T-helper 1 cell treated with Interleukin-12 subunit alpha and Interleukin-12 subunit beta and Interleukin-4 antibody, amounts not matched to agents 30 ng/mL and 1 ng/mL, for 36 hours (primary cell): Measurements from ENCODE around the gene C9orf85. TPM values are rescaled to one million over a fixed set of nuclear protein-coding genes. Genes with fewer than 3 reads are reported as not detected.

Experiments used
- intact Hi-C: fragments of 100-400 bp; cut with micrococcal nuclease; formaldehyde crosslinking; loops from one replicate; pipeline ENCODE4 v1.15.1; 2024
- total RNA-seq: library from RNA; stranded (reverse); gene quantifications from 2 replicates; pipeline ENCODE4 v1.2.3, GENCODE V29; 2022

The C9orf85 gene
- 9.2 and 10.7 TPM in 2 replicates for total RNA-seq

DNA sequence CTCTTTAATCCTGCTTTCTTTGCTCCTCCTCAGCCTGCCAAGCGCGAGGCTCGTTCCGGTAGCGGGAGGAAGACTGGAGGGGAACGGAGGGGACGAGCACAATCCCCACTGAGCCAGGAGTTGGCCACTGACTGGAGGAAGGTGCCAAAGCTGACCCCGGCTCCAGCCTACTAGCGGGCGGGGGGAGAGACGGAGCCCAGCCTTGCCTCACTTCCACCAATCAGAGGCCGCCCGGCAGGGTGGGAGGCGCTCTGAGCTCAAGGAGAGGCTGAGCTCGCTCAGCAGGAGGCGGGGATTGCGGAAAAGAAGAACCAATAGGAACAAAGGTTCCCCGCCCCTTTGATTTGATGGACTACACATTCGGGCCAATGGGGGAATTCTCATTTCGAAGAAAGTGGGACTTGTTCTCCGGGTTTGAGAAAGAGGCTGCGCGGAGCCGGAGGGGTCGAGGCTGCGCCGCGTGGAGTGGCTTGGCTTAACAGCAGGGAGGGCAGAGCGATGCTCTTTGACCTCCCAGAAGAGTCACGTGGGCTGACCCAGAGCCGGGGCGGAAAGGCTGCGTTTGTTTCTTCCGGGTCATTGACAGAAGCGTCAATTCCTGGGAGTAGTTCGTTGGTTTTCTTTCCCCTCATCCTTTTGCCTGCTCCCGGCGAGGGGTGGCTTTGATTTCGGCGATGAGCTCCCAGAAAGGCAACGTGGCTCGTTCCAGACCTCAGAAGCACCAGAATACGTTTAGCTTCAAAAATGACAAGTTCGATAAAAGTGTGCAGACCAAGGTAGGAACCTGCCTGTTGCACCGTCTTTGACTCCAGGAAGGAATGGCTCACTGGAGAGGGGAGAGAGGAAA is at the start of gene C9orf85, which contains the start of gene ABHD17B:
TSS of gene C9orf85 (plus strand) at position 579 of the 847 bp plus-strand sequence. CDS start at position 675, 96 bp downstream.
TSS of gene ABHD17B (minus strand) at position 133 of the 847 bp plus-strand sequence. CDS start 36,113 bp downstream, outside the sequence.
- intact Hi-C loops, result loop anchor here (1.0 to 10.0 kb wide), 13 partner anchors 34 to 1656 kb away; partner anchors contain the start of genes SMC5, TMC1 and ZFAND5

GRCh38 chr9:71863631-71864030 is 47.8 kb upstream of the C9orf85 start:
- intact Hi-C loops, result loop anchor here (1.0 kb wide), 1 partner anchor 8 kb away; no protein-coding TSS in a partner anchor

DNA sequence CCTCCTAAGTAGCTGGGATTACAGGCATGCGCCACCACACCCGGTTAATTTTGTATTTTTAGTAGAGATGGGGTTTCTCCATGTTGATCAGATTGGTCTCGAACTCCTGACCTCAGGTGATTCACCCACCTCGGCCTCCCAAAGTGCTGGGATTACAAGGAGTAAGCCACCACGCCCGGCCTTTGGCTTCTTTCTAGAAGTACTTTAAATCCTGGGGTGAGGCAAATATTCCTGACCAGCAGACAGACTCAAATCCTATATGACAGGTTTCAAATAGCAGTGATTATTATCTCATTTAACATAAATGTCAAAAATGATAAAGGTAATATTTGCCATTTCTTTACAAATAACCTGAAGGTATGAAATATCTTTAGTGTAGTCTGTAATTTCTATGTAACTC is 36.1 kb upstream of the C9orf85 start:
- intact Hi-C loops, result no loop called here

DNA sequence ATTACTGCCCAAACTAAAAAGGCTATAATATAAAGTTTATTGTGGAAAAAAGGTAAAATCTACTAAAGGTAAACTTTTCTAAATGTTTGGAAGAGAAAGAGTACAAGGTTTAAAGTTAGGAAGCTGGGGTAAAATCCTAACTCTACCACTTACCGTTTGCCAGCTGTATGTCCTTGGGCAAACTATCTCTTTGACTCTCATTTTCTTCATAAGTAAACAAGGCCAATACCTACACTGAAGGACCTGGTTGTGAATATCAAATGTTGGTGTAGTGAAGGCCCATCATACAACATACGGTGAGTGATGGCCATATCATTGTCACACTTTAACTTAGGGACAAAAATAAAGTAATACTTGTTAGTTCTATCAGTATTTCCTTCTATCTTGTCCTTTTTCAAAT is 35.3 kb upstream of the C9orf85 start:
- intact Hi-C loops, result loop anchor here (2.0 kb wide), 1 partner anchor 35 kb away; the partner anchor contains the start of genes ABHD17B and C9orf85

DNA sequence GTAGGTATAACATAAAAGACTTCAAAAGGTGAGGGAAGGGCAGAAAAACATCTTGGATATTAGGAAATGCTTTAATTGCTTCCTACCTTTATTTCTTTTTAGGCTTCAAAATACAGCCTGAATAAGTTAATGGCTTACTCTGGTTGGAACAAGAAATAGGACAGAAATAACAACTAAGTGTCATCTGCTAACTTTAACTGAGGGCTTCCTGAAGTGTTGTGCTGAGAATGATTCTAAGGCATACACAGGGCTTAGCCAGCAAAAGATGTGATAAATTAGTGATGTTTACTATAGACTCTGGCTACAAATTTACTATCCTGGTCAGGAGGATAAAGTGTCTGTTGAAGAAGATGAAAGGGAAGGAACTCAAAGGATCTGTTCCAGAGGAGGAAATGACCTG is 34.6 kb upstream of the C9orf85 start:
- intact Hi-C loops, result loop anchor here (2.0 kb wide), 1 partner anchor 34 kb away; the partner anchor contains the start of genes ABHD17B and C9orf85

- intact Hi-C loops, result loop anchor here (1.0 to 2.0 kb wide), 2 partner anchors 9 to 20 kb away; no protein-coding TSS in a partner anchor
Observed at GRCh38 chr9:71878327-71879274, 32.8 kb upstream of the C9orf85 start.

- intact Hi-C loops, result loop anchor here (2.0 kb wide), 1 partner anchor 21 kb away; no protein-coding TSS in a partner anchor
Observed at GRCh38 chr9:71879644-71880174, 31.7 kb upstream of the C9orf85 start.

- intact Hi-C loops, result no loop called here
Observed at GRCh38 chr9:71884005-71884404, 27.4 kb upstream of the C9orf85 start.

DNA sequence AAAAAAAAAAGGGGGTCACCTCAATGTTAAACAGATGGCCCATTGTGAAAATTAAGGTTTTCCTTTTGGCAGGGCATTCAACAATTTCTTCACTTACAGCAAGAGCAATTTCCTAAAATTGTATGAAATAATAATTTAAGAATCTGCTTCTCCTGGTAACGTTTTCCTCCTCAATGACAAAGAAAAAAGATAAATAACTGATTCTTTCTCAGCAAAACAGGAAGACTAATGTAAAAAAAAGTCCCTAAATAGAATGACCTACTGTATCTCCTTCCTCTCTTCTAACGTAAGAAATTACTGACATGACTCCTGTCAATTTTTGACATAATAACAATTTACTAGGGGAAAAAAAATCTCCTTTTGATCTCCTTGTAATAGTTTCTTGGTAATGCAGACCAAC is 26.0 kb upstream of the C9orf85 start:
- intact Hi-C loops, result no loop called here

DNA sequence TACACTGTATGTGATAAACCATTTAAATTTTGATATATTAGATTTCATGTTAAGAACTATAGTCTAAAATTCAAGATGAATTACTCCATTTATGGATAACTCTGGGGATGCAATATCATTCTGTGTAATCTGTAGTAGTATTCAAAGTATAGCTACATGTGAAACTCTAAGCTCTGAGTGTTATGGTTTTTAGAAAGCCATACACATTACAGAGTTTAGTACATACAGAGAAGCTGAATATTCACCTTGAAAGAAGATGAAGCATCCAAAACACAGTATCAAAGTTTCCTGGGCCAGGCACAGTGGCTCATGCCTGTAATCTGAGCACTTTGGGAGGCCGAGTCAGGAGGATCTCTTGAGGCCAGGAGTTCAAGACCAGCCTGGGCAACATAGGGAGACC is 25.4 kb upstream of the C9orf85 start:
- intact Hi-C loops, result no loop called here

DNA sequence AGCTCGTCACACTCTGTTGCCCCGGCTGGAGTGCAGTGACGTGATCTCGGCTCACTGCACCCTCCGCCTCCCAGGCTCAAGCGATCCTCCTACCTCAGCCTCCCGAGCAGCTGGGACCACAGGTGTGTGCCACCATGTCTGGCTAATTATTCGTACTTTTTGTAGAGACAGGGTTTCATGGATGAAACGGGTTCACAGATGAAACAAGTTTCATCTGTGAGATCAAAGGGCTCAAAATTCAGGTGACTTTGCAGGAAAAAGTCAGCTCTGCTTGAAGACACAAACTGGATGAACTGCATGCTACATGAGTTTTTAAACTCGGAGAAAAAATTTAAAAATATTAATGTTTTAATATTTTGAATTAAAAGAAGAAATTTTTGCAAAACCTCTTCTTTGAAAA is 24.9 kb upstream of the C9orf85 start:
- intact Hi-C loops, result no loop called here

GRCh38 chr9:71887362-71887761 is 24.1 kb upstream of the C9orf85 start:
- intact Hi-C loops, result loop anchor here (1.0 kb wide), 2 partner anchors 9 kb away; no protein-coding TSS in a partner anchor

DNA sequence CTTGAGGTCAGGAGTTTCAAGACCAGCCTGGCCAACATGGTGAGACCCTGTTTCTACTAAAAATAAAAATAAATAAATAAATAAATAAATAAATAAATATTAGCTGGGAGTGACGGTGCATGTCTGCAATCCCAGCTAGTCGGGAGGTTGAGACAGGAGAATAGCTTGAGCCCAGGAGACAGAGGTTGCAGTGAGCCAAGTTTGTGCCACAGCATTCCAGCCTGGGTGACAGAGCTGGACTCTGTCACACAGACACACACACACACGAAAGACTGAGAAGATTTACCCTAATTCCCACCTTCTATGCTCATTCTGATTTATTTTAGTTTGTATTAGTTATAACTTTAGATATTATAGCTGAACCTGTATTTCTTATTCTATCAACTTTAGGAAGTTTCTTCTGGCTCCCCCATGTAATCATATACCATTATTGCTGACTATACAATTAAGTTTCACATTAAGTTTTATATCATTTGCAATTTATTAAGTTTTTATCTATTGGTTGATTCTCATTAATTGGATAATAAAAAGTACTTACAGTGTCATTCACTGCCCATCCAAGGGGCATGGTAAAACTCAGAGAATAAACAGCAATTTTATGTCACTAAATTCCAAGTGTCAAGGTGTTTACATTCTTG is 21.3 kb upstream of the C9orf85 start:
- intact Hi-C loops, result loop anchor here (10.0 kb wide), 2 partner anchors 1265 to 1325 kb away; partner anchors contain the start of gene ANXA1

DNA sequence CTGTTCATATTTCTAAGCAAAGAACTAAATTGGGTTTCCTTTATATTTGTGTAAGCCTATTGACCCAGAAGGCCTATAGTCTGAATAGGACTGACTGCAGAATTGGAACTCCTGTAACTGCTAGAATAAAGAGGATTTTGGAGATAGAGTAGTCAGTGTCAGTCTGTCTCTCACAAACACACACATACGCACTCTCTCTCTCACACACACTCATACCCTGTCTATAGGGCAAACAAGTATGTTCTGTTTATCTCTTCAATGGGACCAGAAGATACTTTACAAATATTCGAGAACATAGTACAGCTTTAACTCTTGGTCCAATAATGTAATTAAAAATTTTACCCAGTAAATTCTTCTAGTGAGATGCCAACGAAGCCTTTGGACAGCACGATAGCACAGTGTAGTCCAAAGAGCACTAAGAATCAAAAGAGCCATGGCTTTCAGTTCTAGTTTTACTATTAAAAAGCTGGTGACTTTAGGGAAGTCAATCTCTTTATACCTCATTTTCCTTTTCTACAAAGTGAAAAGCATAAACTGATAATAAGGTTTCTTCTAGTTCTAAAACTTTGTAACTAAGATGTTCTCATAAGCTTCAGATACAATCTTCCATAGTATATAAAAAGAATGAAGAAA is 19.8 kb upstream of the C9orf85 start:
- intact Hi-C loops, result loop anchor here (10.0 kb wide), 2 partner anchors 1263 to 1327 kb away; partner anchors contain the start of gene ANXA1

DNA sequence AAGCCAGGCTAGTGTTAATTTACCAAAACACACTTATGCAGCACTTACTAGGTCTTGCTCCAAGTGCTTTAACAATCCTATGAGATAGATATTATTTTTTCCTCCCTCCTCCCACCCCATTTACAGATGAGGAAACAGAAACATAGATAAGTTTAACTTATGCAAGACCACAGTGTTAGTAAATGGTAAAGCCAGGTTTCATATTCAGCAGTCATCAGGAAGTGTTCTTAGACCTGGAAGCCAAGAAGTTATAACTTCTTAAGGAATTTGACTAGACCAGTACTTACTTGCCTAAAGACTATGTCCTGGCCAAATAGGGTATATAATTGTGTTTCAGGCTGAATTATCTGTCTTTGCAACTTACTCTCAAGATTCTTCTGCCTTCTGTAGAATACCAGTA is 16.3 kb upstream of the C9orf85 start:
- intact Hi-C loops, result loop anchor here (5.0 to 10.0 kb wide), 3 partner anchors 472 to 1330 kb away; partner anchors contain the start of genes ANXA1 and ZFAND5

- intact Hi-C loops, result loop anchor here (1.0 to 10.0 kb wide), 6 partner anchors 9 to 1331 kb away; partner anchors contain the start of genes ANXA1, CEMIP2 and ZFAND5
Observed at GRCh38 chr9:71895955-71896354, 15.5 kb upstream of the C9orf85 start.

DNA sequence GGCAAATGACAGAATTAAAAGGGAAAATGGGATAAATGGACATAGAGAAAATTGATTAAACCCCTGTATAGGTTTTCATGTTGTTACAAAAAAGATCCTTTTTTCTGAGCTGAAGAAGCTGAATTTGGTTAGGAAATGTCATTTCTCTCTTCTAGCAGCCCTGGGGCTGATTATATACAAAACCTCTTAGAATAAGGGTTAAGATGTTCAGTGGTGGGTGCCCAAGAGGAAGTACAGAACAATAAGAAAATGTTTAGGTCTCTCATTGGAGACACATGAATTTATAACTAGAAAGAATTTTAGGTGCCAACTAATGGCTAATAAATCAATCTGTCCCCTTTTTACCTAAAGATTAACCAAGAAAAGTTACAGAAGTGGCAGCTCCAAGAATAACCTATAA is 14.7 kb upstream of the C9orf85 start:
- intact Hi-C loops, result loop anchor here (1.0 to 10.0 kb wide), 8 partner anchors 9 to 1332 kb away; partner anchors contain the start of genes ANXA1, CEMIP2 and ZFAND5

- intact Hi-C loops, result loop anchor here (1.0 to 10.0 kb wide), 7 partner anchors 12 to 1333 kb away; partner anchors contain the start of genes ANXA1, CEMIP2 and ZFAND5
Observed at GRCh38 chr9:71897577-71897976, 13.9 kb upstream of the C9orf85 start.

- intact Hi-C loops, result loop anchor here (5.0 to 10.0 kb wide), 3 partner anchors 469 to 1334 kb away; partner anchors contain the start of genes ANXA1 and ZFAND5
Observed at GRCh38 chr9:71898756-71899155, 12.7 kb upstream of the C9orf85 start.
